ENCODE measurements around the gene SYCE3. TPM values are rescaled to one million over a fixed set of nuclear protein-coding genes. Genes with fewer than 3 reads are reported as not detected.
A peak's percentile ranks its signal among the peaks of the same experiment; 100 is the strongest.

SYCE3 gene
- total and polyA plus RNA-seq, 7 donors: not detected

DNA sequence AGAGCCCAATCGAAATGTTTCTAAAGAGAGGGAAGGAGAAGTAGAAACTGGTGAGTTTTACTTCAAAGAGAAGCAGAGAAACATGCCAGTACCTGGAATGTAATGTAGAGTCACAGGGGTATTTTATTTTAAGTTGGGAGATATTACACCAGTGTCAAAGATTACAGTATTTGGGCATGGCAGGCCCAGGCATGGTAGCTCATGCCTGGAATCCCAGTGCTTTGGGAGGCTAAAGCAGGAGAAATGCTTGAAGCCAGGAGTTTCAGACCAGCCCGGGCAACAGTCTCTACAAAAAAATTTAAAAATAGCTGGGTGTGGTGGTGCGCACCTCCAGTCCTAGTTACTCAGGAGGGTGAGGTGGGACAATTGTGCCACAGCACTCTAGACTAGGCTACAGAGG is 2.7 kb downstream of the SYCE3 start:
- Histone ChIP-seq H3K4me3 (no peak overlapping the region), H3K27me3 (no peaks in the 10 kb centered on the region), H3K36me3 (no peaks in the 10 kb centered on the region), H3K4me1 (peaks cover 0 to 11% (median 8%) of the 10 kb centered on the region in 4 donors), H3K27ac (no peak overlapping the region), H3K9me3 (no peaks in the 10 kb centered on the region)
- WGBS, 2 donors: 88 to 89% methylated on average over 3 of the region's 3 CpGs
- no peak for TF ChIP-seq EP300 (IDR thresholded peaks at IDR 0.05)
- TF ChIP-seq POLR2A (IDR thresholded peaks at IDR 0.05): no peak
- TF ChIP-seq, protein P1, sequence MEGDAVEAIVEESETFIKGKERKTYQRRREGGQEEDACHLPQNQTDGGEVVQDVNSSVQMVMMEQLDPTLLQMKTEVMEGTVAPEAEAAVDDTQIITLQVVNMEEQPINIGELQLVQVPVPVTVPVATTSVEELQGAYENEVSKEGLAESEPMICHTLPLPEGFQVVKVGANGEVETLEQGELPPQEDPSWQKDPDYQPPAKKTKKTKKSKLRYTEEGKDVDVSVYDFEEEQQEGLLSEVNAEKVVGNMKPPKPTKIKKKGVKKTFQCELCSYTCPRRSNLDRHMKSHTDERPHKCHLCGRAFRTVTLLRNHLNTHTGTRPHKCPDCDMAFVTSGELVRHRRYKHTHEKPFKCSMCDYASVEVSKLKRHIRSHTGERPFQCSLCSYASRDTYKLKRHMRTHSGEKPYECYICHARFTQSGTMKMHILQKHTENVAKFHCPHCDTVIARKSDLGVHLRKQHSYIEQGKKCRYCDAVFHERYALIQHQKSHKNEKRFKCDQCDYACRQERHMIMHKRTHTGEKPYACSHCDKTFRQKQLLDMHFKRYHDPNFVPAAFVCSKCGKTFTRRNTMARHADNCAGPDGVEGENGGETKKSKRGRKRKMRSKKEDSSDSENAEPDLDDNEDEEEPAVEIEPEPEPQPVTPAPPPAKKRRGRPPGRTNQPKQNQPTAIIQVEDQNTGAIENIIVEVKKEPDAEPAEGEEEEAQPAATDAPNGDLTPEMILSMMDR (IDR thresholded peaks at IDR 0.05): no peak
- TF ChIP-seq POLR2AphosphoS5 (IDR thresholded peaks at IDR 0.05): no peak
- intact Hi-C loops (cut with DNase I): loop anchor here (5.0 kb wide), 1 partner anchor 33 kb away; the partner anchor contains the start of gene SCO2
- no peak for DNase-seq

DNA sequence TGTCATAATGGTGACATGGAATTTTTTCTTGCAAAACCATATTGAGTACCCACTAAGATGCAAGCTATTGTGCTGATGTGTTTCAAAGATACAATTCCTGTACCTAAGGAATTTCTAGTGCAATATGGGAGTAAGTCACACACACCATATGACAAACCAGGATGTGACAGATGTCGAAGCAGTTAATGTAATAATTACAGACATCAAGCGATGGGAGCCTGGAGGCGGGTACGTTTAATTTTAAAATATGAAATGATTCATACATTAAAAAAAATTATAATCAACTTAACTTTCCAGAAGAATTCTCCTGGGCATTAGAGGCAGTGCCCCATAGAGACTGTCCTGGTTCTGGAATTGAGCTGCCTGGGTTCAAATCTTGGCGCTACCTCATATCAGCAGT is 6.0 kb downstream of the SYCE3 start:
- Histone ChIP-seq H3K27me3 (no peaks in the 10 kb centered on the region), H3K4me1 (no peaks in the 10 kb centered on the region), H3K36me3 (no peaks in the 10 kb centered on the region), H3K4me3 (no peak overlapping the region), H3K9me3 (no peaks in the 10 kb centered on the region), H3K27ac (no peak overlapping the region)
- DNase-seq: no peak
- TF ChIP-seq POLR2A (IDR thresholded peaks at IDR 0.05): no peak
- TF ChIP-seq, protein P1 (IDR thresholded peaks at IDR 0.05): no peak
- no peak for TF ChIP-seq EP300 (IDR thresholded peaks at IDR 0.05)
- no peak for TF ChIP-seq POLR2AphosphoS5 (IDR thresholded peaks at IDR 0.05)
- intact Hi-C loops (cut with DNase I): no loop called here
- WGBS, 2 donors: 87 to 90% methylated on average over 5 of the region's 5 CpGs

DNA sequence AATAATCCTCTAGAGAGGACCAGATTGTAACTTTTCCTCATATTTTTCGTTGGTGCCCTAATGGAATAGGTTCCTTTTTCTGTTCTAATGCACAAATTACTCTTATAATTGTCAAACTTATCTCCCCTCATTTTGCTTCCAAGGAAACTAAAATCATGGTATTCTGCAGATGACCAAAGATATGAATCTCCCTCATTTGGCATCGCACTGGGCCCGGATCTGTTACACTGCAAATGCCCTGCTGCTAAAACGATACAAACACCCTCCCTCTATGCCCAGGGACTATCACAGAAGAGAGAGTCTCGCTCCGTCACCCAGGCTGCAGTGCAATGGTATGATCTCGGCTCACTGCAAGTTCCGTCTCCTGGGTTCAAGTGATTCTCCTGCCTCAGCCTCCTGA is 9.4 kb downstream of the SYCE3 start:
- H3K27ac ChIP-seq: no peak overlapping the region
- 84 to 92% methylated on average over 8 of the region's 8 CpGs for WGBS, 2 donors

DNA sequence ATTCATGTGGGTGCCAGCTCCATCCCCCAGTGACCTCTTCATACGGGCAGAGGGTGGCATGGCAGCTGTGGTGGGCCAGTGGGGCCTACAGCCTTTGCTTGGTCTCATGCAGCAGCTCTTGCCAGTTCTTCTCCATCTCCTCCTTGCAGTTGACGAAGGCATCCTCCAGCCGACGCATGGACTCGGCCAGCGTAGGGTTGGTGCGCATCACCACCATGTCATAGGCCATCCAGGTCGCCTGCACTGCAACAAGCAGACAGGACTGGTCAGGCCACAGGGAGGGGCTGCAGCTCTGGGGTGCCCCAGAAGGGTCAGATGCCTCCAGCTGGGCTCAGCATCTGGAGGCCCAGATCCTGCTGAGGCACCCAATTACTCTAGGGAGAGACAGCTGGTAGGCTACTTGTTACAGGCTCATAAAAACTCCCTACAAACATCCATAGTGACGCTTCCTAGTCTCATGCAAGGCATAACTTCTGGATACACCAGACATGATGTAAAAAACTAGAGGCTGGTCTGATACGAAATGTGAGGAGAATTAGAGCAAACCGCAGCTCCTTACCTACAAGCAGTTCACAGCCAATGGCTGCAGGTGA is 11.5 kb downstream of the SYCE3 start:
- Histone ChIP-seq H3K27me3 (peaks cover 22 to 44% (median 37%) of the 10 kb centered on the region in 3 donors), H3K27ac (no peak overlapping the region), H3K9me3 (no peaks in the 10 kb centered on the region), H3K4me1 (peaks cover 0 to 16% (median 14%) of the 10 kb centered on the region in 4 donors), H3K36me3 (no peaks in the 10 kb centered on the region), H3K4me3 (no peak overlapping the region)
- 90 to 95% methylated on average over 11 of the region's 11 CpGs for whole genome bisulfite sequencing, 2 donors
- intact Hi-C loops (cut with DNase I): no loop called here
- TF ChIP-seq, protein P1 (IDR thresholded peaks at IDR 0.05): no peak
- no peak for TF ChIP-seq EP300 (IDR thresholded peaks at IDR 0.05)
- TF ChIP-seq POLR2A (IDR thresholded peaks at IDR 0.05): no peak
- TF ChIP-seq POLR2AphosphoS5 (IDR thresholded peaks at IDR 0.05): no peak
- peak; percentile 61 for DNase-seq

More for the DNA sequence above, 9.4 kb downstream of the SYCE3 start:
- H3K27me3 ChIP-seq: peaks cover 13 to 24% (median 16%) of the 10 kb centered on the region in 3 donors
- no peak for DNase-seq
- no peaks in the 10 kb centered on the region for H3K36me3 ChIP-seq
- TF ChIP-seq POLR2AphosphoS5 (IDR thresholded peaks at IDR 0.05) (no peak), EP300 (IDR thresholded peaks at IDR 0.05) (no peak), POLR2A (IDR thresholded peaks at IDR 0.05) (no peak)
- TF ChIP-seq, protein P1 (IDR thresholded peaks at IDR 0.05): no peak
- no peaks in the 10 kb centered on the region for H3K9me3 ChIP-seq
- H3K4me3 ChIP-seq: no peak overlapping the region
- intact Hi-C loops (cut with DNase I): no loop called here
- peaks cover 0 to 10% (median 8%) of the 10 kb centered on the region in 4 donors for H3K4me1 ChIP-seq

DNA sequence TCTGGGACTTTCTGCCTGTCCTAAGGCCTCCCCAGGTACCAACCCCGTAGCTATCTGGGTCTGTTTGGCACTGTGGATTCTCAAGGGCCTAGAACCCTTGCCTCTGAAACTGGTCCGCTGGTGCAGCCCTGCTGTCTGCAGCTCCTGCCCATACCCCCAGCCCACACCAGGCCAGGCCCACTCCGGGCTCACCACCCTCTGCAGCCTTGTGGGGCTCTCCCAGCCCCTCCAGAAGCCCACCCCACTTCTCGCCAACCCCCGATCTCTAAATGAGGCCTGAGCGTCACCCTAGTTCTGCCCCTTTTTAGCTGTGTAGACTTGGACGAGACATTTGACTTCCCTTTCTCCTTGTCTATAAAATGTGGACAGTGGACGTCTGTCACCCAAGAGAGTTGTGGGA is 12.3 kb downstream of the SYCE3 start:
- Histone ChIP-seq H3K4me3 (no peak overlapping the region), H3K4me1 (peaks cover 0 to 16% (median 14%) of the 10 kb centered on the region in 4 donors), H3K27me3 (peaks cover 25 to 53% (median 45%) of the 10 kb centered on the region in 3 donors), H3K27ac (no peak overlapping the region), H3K36me3 (no peaks in the 10 kb centered on the region), H3K9me3 (no peaks in the 10 kb centered on the region)
- no peak for DNase-seq
- WGBS, 2 donors: 95 to 96% methylated on average over 8 of the region's 8 CpGs
- TF ChIP-seq, protein P1 (IDR thresholded peaks at IDR 0.05): no peak
- TF ChIP-seq EP300 (IDR thresholded peaks at IDR 0.05): no peak
- TF ChIP-seq POLR2A (IDR thresholded peaks at IDR 0.05): no peak
- TF ChIP-seq POLR2AphosphoS5 (IDR thresholded peaks at IDR 0.05): no peak
- intact Hi-C loops (cut with DNase I): no loop called here
